Suprapubic skin (tissue), 3 donors: ENCODE results near the gene COLGALT1.

Experiments used
- CTCF ChIP-seq, 2 donors: fragments of 200-600 bp in 1 of 2; fragments of 450-650 bp in 1 of 2; sonication (generic) in 1 of 2; IDR thresholded peaks; one replicate each; pipeline ENCODE4 v1.5.1; 2016 to 2019; ENCODE audit warnings: antibody characterized with exemption in 2 of 2, mild to moderate bottlenecking in 1 of 2, moderate library complexity in 1 of 2
- POLR2A ChIP-seq, 2 donors: fragments of 450-650 bp; IDR thresholded peaks; one replicate each; pipeline ENCODE4 v1.6.1; 2017; ENCODE audit warnings: antibody characterized with exemption in 2 of 2, mild to moderate bottlenecking in 2 of 2, moderate library complexity in 2 of 2

- no peak for TF ChIP-seq CTCF (IDR thresholded peaks at IDR 0.05)
- TF ChIP-seq POLR2A (IDR thresholded peaks at IDR 0.05) = no peak
Observed at GRCh38 chr19:17615889-17616685, 60.6 kb downstream of the COLGALT1 start.
